H9 (cell line): ENCODE results near the gene RADIL. TPM values are rescaled to one million over a fixed set of nuclear protein-coding genes. Genes with fewer than 3 reads are reported as not detected.
"Not testable (repeated sequence)": the region's sequence is repeated elsewhere in the genome, so short reads cannot be mapped to it uniquely, and the experiment has no call there.

Experiments used
- DNase-seq: peaks from one replicate; pipeline ENCODE4 v3.0.0-alpha.2; 2017
- H2AFZ ChIP-seq: one replicate; pipeline ENCODE4 v1.6.1; 2013; ENCODE audit warnings: mild to moderate bottlenecking, low read length, control low read depth, moderate library complexity
- H2AK5ac ChIP-seq: 2 replicates; pipeline ENCODE4 v1.6.1; 2013; ENCODE audit warnings: low read length, control low read depth, mixed read lengths; ENCODE audit not compliant: insufficient read length
- H2BK120ac ChIP-seq: one replicate; pipeline ENCODE4 v1.6.1; 2013; ENCODE audit warnings: low read depth, mild to moderate bottlenecking, low read length, control low read depth, inconsistent platforms; ENCODE audit not compliant: poor library complexity, severe bottlenecking
- H2BK12ac ChIP-seq: 2 replicates; pipeline ENCODE4 v1.6.1; 2013; ENCODE audit warnings: low read length, control low read depth, mixed read lengths, low read depth; ENCODE audit not compliant: insufficient read length
- H2BK15ac ChIP-seq: 2 replicates; pipeline ENCODE4 v1.6.1; 2013; ENCODE audit warnings: low read depth, low read length, control low read depth
- H2BK20ac ChIP-seq: one replicate; pipeline ENCODE4 v1.6.1; 2013; ENCODE audit warnings: low read depth, mild to moderate bottlenecking, low read length, control low read depth, inconsistent platforms; ENCODE audit not compliant: poor library complexity, severe bottlenecking
- H2BK5ac ChIP-seq: 2 replicates; pipeline ENCODE4 v1.6.1; 2013; ENCODE audit warnings: low read length, control low read depth, mixed read lengths; ENCODE audit not compliant: insufficient read length
- H3K14ac ChIP-seq: 2 replicates; pipeline ENCODE4 v1.6.1; 2013; ENCODE audit warnings: low read length, control low read depth; ENCODE audit not compliant: insufficient read depth
- H3K18ac ChIP-seq: 2 replicates; pipeline ENCODE4 v1.6.1; 2013; ENCODE audit warnings: low read depth, mild to moderate bottlenecking, mixed read lengths, low read length, control low read depth; ENCODE audit not compliant: insufficient read length
- H3K23ac ChIP-seq: 2 replicates; pipeline ENCODE4 v1.6.1; 2013; ENCODE audit warnings: low read length, control low read depth, mixed read lengths, low read depth; ENCODE audit not compliant: insufficient read length
- H3K23me2 ChIP-seq: 2 replicates; pipeline ENCODE4 v1.6.1; 2013; ENCODE audit warnings: low read depth, mild to moderate bottlenecking, mixed read lengths, low read length, control low read depth; ENCODE audit not compliant: insufficient read length, poor library complexity, severe bottlenecking
- H3K27ac ChIP-seq: 2 replicates; pipeline ENCODE4 v1.5.1; 2013; ENCODE audit warnings: low read length, control low read depth, mixed read lengths, low read depth; ENCODE audit not compliant: insufficient read length
- H3K27me3 ChIP-seq: 2 replicates; pipeline ENCODE4 v1.6.1; 2013; ENCODE audit warnings: low read length, control low read depth, inconsistent platforms; ENCODE audit not compliant: insufficient read depth
- H3K4ac ChIP-seq: 2 replicates; pipeline ENCODE4 v1.6.1; 2013; ENCODE audit warnings: low read depth, mild to moderate bottlenecking, control low read depth, inconsistent platforms, low read length, moderate library complexity
- H3K4me1 ChIP-seq: 2 replicates; pipeline ENCODE4 v1.6.1; 2013; ENCODE audit warnings: low read length, control low read depth, inconsistent platforms; ENCODE audit not compliant: insufficient read depth
- H3K4me2 ChIP-seq: 2 replicates; pipeline ENCODE4 v1.6.1; 2013; ENCODE audit warnings: low read length, control low read depth, mixed read lengths; ENCODE audit not compliant: insufficient read length, insufficient read depth
- H3K56ac ChIP-seq: 2 replicates; pipeline ENCODE4 v1.6.1; 2013; ENCODE audit warnings: low read depth, mild to moderate bottlenecking, mixed read lengths, low read length, control low read depth; ENCODE audit not compliant: insufficient read length
- H3K79me1 ChIP-seq: 2 replicates; pipeline ENCODE4 v1.6.1; 2013; ENCODE audit warnings: low read depth, mild to moderate bottlenecking, moderate library complexity, low read length, control low read depth, inconsistent platforms; ENCODE audit not compliant: insufficient read depth, poor library complexity, severe bottlenecking
- H3K79me2 ChIP-seq: 2 replicates; pipeline ENCODE4 v1.6.1; 2013; ENCODE audit warnings: low read length, control low read depth, inconsistent platforms; ENCODE audit not compliant: insufficient read depth
- H3K9ac ChIP-seq: 2 replicates; pipeline ENCODE4 v1.6.1; 2013; ENCODE audit warnings: low read length, control low read depth, mixed read lengths; ENCODE audit not compliant: insufficient read length; ENCODE audit errors: extremely low read depth
- H3K9me3 ChIP-seq: one replicate; pipeline ENCODE4 v1.6.1; 2013; ENCODE audit warnings: low read depth, low read length, inconsistent platforms; ENCODE audit not compliant: control insufficient read depth
- H3T11ph ChIP-seq: one replicate; pipeline ENCODE4 v1.6.1; 2013; ENCODE audit warnings: mild to moderate bottlenecking, low read length, control low read depth, inconsistent platforms
- H4K20me1 ChIP-seq: one replicate; pipeline ENCODE4 v1.6.1; 2013; ENCODE audit not compliant: control insufficient read depth, insufficient read length, insufficient read depth
- H4K5ac ChIP-seq: 2 replicates; pipeline ENCODE4 v1.6.1; 2013; ENCODE audit warnings: low read depth, mild to moderate bottlenecking, mixed read lengths, low read length, control low read depth; ENCODE audit not compliant: insufficient read length
- H4K8ac ChIP-seq: replicated peaks from 2 replicates; pipeline ENCODE4 v1.6.1; 2013; ENCODE audit warnings: low read length, control low read depth, mixed read lengths, low read depth; ENCODE audit not compliant: insufficient read length
- H4K91ac ChIP-seq: 2 replicates; pipeline ENCODE4 v1.6.1; 2013; ENCODE audit warnings: low read depth, mild to moderate bottlenecking, moderate library complexity, mixed read lengths, low read length, control low read depth; ENCODE audit not compliant: insufficient read length
- H3K27ac Mint-ChIP-seq, 3 experiments: 2 replicates in 2 of 3; 3 replicates in 1 of 3; pipeline ENCODE4 v1.8.0; 2020 to 2021; ENCODE audit warnings: mixed read lengths in 3 of 3, mild to moderate bottlenecking in 1 of 3, moderate library complexity in 1 of 3
- H3K27me3 Mint-ChIP-seq: 2 replicates; pipeline ENCODE4 v1.8.0; 2021; ENCODE audit warnings: low read depth, mild to moderate bottlenecking, moderate library complexity, mixed read lengths
- H3K36me3 Mint-ChIP-seq, 3 experiments: 2 replicates in 2 of 3; 3 replicates in 1 of 3; pipeline ENCODE4 v1.8.0; 2020 to 2021; ENCODE audit warnings: low read depth in 3 of 3, mixed read lengths in 3 of 3; ENCODE audit not compliant: insufficient read depth in 1 of 3
- H3K4me1 Mint-ChIP-seq, 2 experiments: 2 replicates each; pipeline ENCODE4 v1.8.0; 2020; ENCODE audit warnings: mixed read lengths in 2 of 2
- H3K4me3 Mint-ChIP-seq, 2 experiments: 2 replicates in 1 of 2; 3 replicates in 1 of 2; pipeline ENCODE4 v1.8.0; 2020 to 2021; ENCODE audit warnings: mild to moderate bottlenecking in 2 of 2, mixed read lengths in 2 of 2, moderate library complexity in 1 of 2
- H3K9me3 Mint-ChIP-seq, 2 experiments: 2 replicates in 1 of 2; 3 replicates in 1 of 2; pipeline ENCODE4 v1.8.0; 2020; ENCODE audit warnings: mild to moderate bottlenecking in 2 of 2, mixed read lengths in 2 of 2, moderate library complexity in 1 of 2
- WGBS: extraction: QIAGEN DNeasy Blood & Tissue Kit; methylation state at CpG from one replicate; pipeline ENCODE4 v1.1.7; 2013; ENCODE audit warnings: missing lambda C conversion rate, low lambda C conversion rate, mixed read lengths; ENCODE audit not compliant: insufficient read length; ENCODE audit errors: extremely low coverage; 5-methylcytosine and 5-hydroxymethylcytosine counted together
- total RNA-seq: library from RNA; stranded (reverse); gene quantifications from 2 replicates; pipeline ENCODE4 v1.2.1, GENCODE V29; 2021
- TF ChIP-seq, protein P1 (sequence below): fragments of 200-600 bp; sonication (generic); conservative IDR thresholded peaks from 3 replicates; pipeline ENCODE4 v1.8.0; 2021; ENCODE audit warnings: antibody characterized with exemption, mild to moderate bottlenecking

The RADIL gene
- total RNA-seq, 1 experiment from 2014 or later = 4.7 TPM

DNA sequence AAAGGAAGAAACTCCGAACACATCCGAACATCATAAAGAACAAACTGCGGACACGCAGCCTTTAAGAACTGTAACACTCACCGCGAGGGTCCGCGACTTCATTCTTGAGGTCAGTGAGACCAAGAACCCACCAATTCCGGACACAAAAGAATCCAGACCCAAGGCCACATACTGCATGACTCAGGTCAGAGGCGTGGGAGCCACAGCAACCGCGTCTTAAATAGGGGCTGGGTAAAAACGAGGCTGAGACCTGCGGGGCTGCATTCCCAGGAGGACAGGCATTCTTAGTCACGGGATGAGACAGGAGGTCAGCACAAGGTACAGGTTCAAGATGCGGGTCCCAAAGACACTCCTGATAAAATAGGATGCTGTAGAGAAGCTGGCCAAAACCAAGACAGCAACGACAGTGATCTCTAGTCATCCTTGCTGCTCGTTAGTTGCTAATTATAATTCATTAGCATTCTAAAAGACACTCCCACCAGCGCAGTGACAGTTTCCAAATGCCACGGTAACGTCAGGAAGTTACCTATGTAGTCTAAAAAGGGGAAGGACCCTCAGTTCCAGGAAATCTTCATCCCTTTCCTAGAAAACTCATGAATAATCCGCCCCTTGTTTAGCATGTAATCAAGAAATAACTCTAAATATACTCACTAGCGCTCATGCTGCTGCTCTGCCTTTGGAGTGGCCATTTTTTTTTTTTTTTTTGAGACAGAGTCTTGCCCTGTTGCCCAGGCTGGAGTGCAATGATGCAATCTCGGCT is 88.7 kb downstream of the RADIL start:
- H3K4me3 Mint-ChIP-seq = no peak overlapping the region
- no CpG with 5 or more reads among the region's 24 CpGs for WGBS
- no peak overlapping the region for H3K18ac ChIP-seq

DNA sequence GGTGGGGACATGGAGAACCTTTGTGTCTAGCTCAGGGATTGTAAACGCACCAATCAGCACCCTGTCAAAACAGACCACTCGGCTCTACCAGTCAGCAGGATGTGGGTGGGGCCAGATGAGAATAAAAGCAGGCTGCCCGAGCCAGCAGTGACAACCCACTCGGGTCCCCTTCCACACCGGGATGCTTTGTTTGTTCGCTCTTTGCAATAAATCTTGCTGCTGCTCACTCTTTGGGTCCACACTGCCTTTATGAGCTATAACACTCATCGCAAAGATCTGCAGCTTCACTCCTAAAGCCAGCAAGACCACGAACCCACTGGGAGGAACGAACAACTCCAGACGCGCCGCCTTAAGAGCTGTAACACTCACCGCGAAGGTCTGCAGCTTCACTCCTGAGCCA is 89.3 kb downstream of the RADIL start:
- H2BK15ac ChIP-seq, H3K4ac ChIP-seq, H2AK5ac ChIP-seq, H3K27me3 Mint-ChIP-seq, H2BK120ac ChIP-seq, H3K4me1 ChIP-seq, H3K9me3 ChIP-seq, H3K9me3 Mint-ChIP-seq, H3K79me2 ChIP-seq, H3K18ac ChIP-seq, H4K20me1 ChIP-seq, H2BK5ac ChIP-seq, H3K27me3 ChIP-seq, H3K4me2 ChIP-seq, H4K5ac ChIP-seq, H4K8ac ChIP-seq, H3K23me2 ChIP-seq, H3K27ac ChIP-seq, H3K9ac ChIP-seq, H2BK20ac ChIP-seq, H3K23ac ChIP-seq, H2AFZ ChIP-seq, H3K56ac ChIP-seq, H4K91ac ChIP-seq, H2BK12ac ChIP-seq, H3K79me1 ChIP-seq, H3K4me1 Mint-ChIP-seq, H3K14ac ChIP-seq, DNase-seq, H3T11ph ChIP-seq: not testable (repeated sequence)
- Mint-ChIP-seq H3K27ac (peak overlapping the region in 2 of 3 experiments; percentile 18 to 36; a peak in 3 of 7 replicates), H3K4me3 (peak overlapping the region in 1 of 2 experiments; percentile 12; a peak in 1 of 5 replicates), H3K36me3 (peaks cover 5 to 17% (median 11%) of the 10 kb centered on the region in 3 experiments; a peak in 6 of 7 replicates)
- WGBS = no CpG with 5 or more reads among the region's 14 CpGs

More for the DNA sequence above, 88.7 kb downstream of the RADIL start:
- TF ChIP-seq, protein P1, sequence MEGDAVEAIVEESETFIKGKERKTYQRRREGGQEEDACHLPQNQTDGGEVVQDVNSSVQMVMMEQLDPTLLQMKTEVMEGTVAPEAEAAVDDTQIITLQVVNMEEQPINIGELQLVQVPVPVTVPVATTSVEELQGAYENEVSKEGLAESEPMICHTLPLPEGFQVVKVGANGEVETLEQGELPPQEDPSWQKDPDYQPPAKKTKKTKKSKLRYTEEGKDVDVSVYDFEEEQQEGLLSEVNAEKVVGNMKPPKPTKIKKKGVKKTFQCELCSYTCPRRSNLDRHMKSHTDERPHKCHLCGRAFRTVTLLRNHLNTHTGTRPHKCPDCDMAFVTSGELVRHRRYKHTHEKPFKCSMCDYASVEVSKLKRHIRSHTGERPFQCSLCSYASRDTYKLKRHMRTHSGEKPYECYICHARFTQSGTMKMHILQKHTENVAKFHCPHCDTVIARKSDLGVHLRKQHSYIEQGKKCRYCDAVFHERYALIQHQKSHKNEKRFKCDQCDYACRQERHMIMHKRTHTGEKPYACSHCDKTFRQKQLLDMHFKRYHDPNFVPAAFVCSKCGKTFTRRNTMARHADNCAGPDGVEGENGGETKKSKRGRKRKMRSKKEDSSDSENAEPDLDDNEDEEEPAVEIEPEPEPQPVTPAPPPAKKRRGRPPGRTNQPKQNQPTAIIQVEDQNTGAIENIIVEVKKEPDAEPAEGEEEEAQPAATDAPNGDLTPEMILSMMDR = no peak
- Histone ChIP-seq H3K9ac (no peak overlapping the region), H2BK12ac (no peak overlapping the region), H3K27ac (no peak overlapping the region), H3K23me2 (peaks cover 5% of the 10 kb centered on the region), H3K56ac (no peak overlapping the region), H3K9me3 (no peaks in the 10 kb centered on the region), H3T11ph (no peak overlapping the region), H4K91ac (no peak overlapping the region), H4K20me1 (no peaks in the 10 kb centered on the region), H3K79me2 (no peaks in the 10 kb centered on the region), H4K5ac (no peak overlapping the region), H2AK5ac (no peak overlapping the region), H3K14ac (no peak overlapping the region), H2BK120ac (no peak overlapping the region), H2AFZ (no peak overlapping the region), H3K4ac (no peak overlapping the region), H3K27me3 (no peaks in the 10 kb centered on the region), H3K23ac (no peak overlapping the region), H2BK5ac (no peak overlapping the region), H2BK20ac (no peak overlapping the region), H3K4me2 (no peak overlapping the region), H3K79me1 (no peaks in the 10 kb centered on the region), H4K8ac (no peak overlapping the region), H3K4me1 (no peaks in the 10 kb centered on the region), H2BK15ac (no peak overlapping the region)
- peak; percentile 73 for DNase-seq
- Mint-ChIP-seq H3K9me3 (peaks cover 0 to 3% of the 10 kb centered on the region in 2 experiments; a peak in 2 of 5 replicates), H3K4me1 (peaks cover 6 to 7% of the 10 kb centered on the region in 2 experiments; a peak in 3 of 4 replicates), H3K36me3 (peaks cover 5 to 17% (median 11%) of the 10 kb centered on the region in 3 experiments; a peak in 6 of 7 replicates), H3K27ac (peak overlapping the region in 1 of 3 experiments; percentile 36; a peak in 3 of 7 replicates), H3K27me3 (no peaks in the 10 kb centered on the region; the same call in 1 of the 2 replicates)
